ENCODE measurements around the gene CAMTA1. TPM values are rescaled to one million over a fixed set of nuclear protein-coding genes. Genes with fewer than 3 reads are reported as not detected.

The CAMTA1 gene
- total and polyA plus RNA-seq, 9 of the 15 experiments (the other 6 are each of a cell fraction or from before 2014, with no cell fraction given) = 43.9 to 161 (median 65.9) TPM

GRCh38 chr1:7679159-7679872 lies 894.1 kb downstream of the CAMTA1 start (continued):
- TF ChIP-seq PCBP2 (IDR thresholded peaks at IDR 0.05; ENCODE audit: low read depth, low read length, poor library complexity, severe bottlenecking) (no peak), BCOR (IDR thresholded peaks at IDR 0.05) (no peak), HSF4 (CRISPR knock-in tag; IDR thresholded peaks at IDR 0.05; ENCODE audit: borderline replicate concordance) (no peak), PTBP1 (IDR thresholded peaks at IDR 0.05; ENCODE audit: low read depth, low read length) (no peak), ZBTB17 (CRISPR knock-in tag; IDR thresholded peaks at IDR 0.05) (no peak)

DNA sequence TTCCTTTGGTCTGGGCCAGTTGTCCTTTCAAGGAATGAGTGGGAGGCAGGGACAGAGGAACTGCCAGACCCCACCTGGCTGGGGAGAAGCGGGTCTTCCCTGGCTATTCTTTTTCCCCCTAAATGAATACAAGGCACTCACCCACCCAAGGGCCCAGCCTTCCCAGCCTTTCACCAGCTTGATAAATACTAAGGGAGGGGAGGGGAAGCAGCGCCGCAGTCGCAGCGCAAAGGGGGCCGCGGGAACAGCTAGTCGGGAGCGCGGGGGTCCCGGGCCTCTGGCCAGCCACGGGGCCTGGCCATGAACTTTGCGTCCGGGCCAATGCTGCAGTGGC lies 894.6 kb downstream of the CAMTA1 start:
- Histone ChIP-seq H3K79me2 (ENCODE audit: control insufficient read depth, insufficient read depth, low read length) (no peaks in the 10 kb centered on the region), H4K20me1 (replicated peaks; ENCODE audit: control insufficient read depth, insufficient read depth, low read length) (peaks cover 30% of the 10 kb centered on the region), H3K27me3 (ENCODE audit: control insufficient read depth in 2 of 2, insufficient read depth in 2 of 2, low read length in 2 of 2) (peaks cover 75 to 98% of the 10 kb centered on the region in 2 experiments), H3K9me1 (ENCODE audit: control insufficient read depth, insufficient read depth, low read length) (no peaks in the 10 kb centered on the region), H2AFZ (ENCODE audit: low read depth, low read length) (no peak overlapping the region), H3K27ac (ENCODE audit: extremely low read depth, low read depth, low read length) (no peak overlapping the region), H3K9me3 (replicated peaks; ENCODE audit: control insufficient read depth, insufficient read depth, low read depth, low read length) (no peaks in the 10 kb centered on the region), H3K4me2 (ENCODE audit: insufficient read depth, low read length) (0 out of 2 replicates have a peak overlapping the region, but pooled peaks have one; percentile 41), H3K4me1 (replicated peaks in 1 of 2; ENCODE audit: control insufficient read depth in 2 of 2, insufficient read depth in 2 of 2, low read length in 2 of 2) (peaks cover 0 to 18% of the 10 kb centered on the region in 2 experiments; a peak in 2 of 5 replicates), H3K9ac (ENCODE audit: insufficient read depth in 1 of 2, low read depth in 2 of 2, low read length in 2 of 2) (peak overlapping the region in 1 of 2 experiments; percentile 55; a peak in 1 of 4 replicates), H3K4me3 (peak overlapping the region; percentile 34; the same call in 1 of the 2 replicates), H3K36me3 (ENCODE audit: control insufficient read depth, insufficient read depth, low read length) (no peaks in the 10 kb centered on the region)
- BruUV-seq (replicated peaks) = no TSS peak
- WGBS (ENCODE audit: insufficient coverage, low coverage, missing lambda C conversion rate) = 9% methylated on average over 14 of the region's 14 CpGs
- intact Hi-C loops (cut with micrococcal nuclease) = no loop called here
- DNase-seq (ENCODE audit: extremely low read depth in 1 of 4, low spot score in 3 of 4) (no peak), FAIRE-seq (no peak), ATAC-seq (no peak)
- ChIA-PET POLR2A (interaction anchor here (0.8 to 1.6 kb wide), 2 partner anchors 17 to 206 kb away, joined by 3 read pairs; no protein-coding TSS in a partner anchor), CTCF (ENCODE audit: low intra/inter-chr PET ratio) (no interaction called here)
- in situ Hi-C loops (cut with MboI) = loop anchor here (5.0 kb wide), 1 partner anchor 222 kb away; no protein-coding TSS in a partner anchor
- TF ChIP-seq ARHGAP35 (IDR thresholded peaks at IDR 0.05; ENCODE audit: partially characterized antibody) (no peak), PML (IDR thresholded peaks at IDR 0.05; ENCODE audit: low read length) (no peak), ELK1 (CRISPR knock-in tag; IDR thresholded peaks at IDR 0.05) (no peak), MBD2 (IDR thresholded peaks at IDR 0.05; ENCODE audit: borderline replicate concordance, low read depth) (no peak), ELK3 (CRISPR knock-in tag; IDR thresholded peaks at IDR 0.05) (no peak), TAF9B (IDR thresholded peaks at IDR 0.05; ENCODE audit: partially characterized antibody) (no peak), HCFC1 (IDR thresholded peaks at IDR 0.05; ENCODE audit: low read depth, low read length) (no peak)
- TF ChIP-seq, protein P1, sequence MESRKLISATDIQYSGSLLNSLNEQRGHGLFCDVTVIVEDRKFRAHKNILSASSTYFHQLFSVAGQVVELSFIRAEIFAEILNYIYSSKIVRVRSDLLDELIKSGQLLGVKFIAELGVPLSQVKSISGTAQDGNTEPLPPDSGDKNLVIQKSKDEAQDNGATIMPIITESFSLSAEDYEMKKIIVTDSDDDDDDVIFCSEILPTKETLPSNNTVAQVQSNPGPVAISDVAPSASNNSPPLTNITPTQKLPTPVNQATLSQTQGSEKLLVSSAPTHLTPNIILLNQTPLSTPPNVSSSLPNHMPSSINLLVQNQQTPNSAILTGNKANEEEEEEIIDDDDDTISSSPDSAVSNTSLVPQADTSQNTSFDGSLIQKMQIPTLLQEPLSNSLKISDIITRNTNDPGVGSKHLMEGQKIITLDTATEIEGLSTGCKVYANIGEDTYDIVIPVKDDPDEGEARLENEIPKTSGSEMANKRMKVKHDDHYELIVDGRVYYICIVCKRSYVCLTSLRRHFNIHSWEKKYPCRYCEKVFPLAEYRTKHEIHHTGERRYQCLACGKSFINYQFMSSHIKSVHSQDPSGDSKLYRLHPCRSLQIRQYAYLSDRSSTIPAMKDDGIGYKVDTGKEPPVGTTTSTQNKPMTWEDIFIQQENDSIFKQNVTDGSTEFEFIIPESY (CRISPR knock-in tag; IDR thresholded peaks at IDR 0.05) = no peak
